Retinal pigment epithelial cell (primary cell): ENCODE data around the gene CTTNBP2.
A peak's percentile ranks its signal among the peaks of the same experiment; 100 is the strongest.

ENCODE experiments used
- DNase-seq: peaks from one replicate; pipeline ENCODE4 v3.0.0-alpha.2; 2010; ENCODE audit warnings: low read depth
- H3K4me3 ChIP-seq: 2 replicates; pipeline ENCODE4 v1.5.1; 2011; ENCODE audit warnings: mild to moderate bottlenecking, low read length, control low read depth, moderate library complexity
- TF ChIP-seq, protein P1 (sequence below): conservative IDR thresholded peaks from 2 replicates; pipeline ENCODE4 v1.5.1; 2011; ENCODE audit warnings: low read depth, low read length, control low read depth, inconsistent platforms

Gene CTTNBP2

DNA sequence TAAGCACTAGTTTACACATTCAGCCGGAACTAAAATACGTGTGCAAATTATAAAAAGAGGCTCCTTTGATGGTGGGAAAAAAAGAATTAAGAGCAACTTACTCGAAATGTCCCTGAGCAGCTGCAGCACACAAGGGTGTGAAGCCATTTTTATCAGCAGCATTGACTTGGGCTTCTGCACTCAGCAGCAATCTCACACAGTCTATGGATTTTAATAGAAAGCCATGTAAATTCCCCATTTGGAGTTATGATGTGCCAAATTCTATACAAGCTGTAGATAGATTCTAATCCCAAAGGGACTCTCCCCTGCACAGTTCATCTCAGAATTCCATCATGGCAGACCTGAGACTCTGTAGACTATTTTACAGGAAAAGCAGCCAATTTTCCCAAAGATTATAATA is 90.5 kb downstream of the CTTNBP2 start:
- DNase-seq, result no peak
- H3K4me3 ChIP-seq, result no peak overlapping the region
- TF ChIP-seq, protein P1, sequence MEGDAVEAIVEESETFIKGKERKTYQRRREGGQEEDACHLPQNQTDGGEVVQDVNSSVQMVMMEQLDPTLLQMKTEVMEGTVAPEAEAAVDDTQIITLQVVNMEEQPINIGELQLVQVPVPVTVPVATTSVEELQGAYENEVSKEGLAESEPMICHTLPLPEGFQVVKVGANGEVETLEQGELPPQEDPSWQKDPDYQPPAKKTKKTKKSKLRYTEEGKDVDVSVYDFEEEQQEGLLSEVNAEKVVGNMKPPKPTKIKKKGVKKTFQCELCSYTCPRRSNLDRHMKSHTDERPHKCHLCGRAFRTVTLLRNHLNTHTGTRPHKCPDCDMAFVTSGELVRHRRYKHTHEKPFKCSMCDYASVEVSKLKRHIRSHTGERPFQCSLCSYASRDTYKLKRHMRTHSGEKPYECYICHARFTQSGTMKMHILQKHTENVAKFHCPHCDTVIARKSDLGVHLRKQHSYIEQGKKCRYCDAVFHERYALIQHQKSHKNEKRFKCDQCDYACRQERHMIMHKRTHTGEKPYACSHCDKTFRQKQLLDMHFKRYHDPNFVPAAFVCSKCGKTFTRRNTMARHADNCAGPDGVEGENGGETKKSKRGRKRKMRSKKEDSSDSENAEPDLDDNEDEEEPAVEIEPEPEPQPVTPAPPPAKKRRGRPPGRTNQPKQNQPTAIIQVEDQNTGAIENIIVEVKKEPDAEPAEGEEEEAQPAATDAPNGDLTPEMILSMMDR, result no peak

DNA sequence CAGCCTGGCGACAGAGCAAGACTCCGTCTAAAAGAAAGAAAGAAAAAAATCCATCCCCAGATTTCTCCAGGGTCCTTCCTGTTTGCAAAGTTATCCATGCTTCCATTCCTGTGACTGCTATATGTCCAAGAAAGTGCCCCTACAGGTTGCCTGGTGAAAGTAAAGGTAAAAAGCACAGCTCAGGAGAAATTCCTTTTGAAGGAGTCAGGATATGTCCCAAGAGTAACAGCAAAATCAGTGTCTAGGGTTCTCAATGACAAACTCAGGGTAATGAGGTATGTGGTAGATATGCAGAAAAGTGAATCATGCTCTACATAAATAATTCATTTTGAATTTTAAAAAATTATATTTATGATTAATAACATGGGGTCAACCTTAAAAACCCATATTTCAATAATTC is 91.5 kb downstream of the CTTNBP2 start:
- TF ChIP-seq, protein P1, result no peak
- H3K4me3 ChIP-seq, result no peak overlapping the region
- DNase-seq, result no peak

DNA sequence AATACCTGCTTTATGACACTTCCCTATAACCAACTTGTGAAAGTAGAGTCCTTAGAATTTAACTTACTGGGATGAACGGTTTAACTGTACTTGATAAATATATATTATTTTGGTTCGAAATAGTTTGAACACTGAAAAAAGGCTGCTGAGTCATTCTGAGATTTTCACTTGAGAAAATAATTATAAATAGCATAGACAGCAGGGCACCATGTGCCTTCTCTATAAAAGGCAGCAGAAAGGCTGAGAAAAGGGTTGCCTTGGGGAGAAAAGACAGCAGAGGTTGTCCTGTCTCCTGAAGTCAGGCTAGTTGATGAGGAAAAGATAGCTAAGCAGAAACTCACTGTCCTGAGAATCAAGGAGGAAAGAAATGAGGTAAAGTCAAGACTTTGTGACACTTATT is 92.4 kb downstream of the CTTNBP2 start:
- TF ChIP-seq, protein P1, result no peak
- DNase-seq, result peak; percentile 10
- no peak overlapping the region for H3K4me3 ChIP-seq

DNA sequence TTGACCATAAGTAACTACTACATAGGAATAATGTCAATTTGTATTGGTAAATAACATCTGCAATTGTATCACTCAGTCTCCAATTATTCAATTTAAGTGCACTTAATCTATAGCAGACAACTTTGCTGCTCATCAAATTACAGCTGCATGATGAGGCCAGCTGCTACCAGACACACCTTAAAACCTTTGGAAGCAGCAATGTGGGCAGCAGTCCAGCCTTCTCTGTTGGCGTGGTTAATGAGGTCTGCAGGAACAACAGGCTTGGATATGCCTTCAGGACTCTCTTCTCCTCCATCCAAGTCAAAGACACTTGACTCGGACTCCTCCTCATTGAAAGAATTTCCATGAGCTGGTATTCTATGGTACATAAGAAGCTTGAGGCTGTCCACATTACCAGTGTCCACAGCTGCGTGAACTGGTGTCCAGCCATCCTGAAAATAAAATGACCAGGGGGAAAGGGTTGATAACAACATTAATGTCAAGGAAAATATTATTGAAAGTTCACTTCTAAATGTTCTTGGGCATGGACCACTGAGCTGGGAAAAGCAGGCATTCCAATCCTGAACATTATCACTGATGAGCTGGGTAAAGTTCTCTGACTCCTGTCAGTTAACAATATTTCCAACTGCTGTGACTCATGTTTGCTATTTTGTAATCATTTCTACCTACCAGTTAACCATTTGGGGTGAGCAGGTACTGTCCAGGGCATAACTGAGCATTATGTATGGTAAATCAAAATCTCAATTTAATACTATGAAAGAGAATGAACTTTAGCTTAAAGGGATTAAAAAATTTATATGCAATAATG is 95.7 kb downstream of the CTTNBP2 start:
- DNase-seq, result no peak
- TF ChIP-seq, protein P1, result no peak
- no peak overlapping the region for H3K4me3 ChIP-seq

DNA sequence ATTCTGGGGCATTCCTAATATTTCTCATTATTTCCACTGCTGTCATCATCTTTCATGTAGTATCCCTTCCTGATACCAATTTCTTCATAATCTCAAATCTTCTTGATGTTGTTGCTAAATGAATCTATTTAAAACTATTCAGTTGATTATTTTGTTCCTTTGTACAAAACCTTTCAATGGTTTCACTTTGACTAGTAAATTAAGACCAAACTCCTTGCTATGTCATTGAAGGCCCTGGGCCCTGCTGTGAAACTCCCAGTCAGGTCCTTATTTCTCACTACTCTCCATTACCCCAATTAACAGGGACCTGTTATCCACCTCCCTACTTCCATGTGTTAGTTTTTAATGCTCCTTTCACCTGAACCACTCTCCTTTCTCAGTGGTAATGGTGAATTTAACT is 97.0 kb downstream of the CTTNBP2 start:
- no peak for DNase-seq
- H3K4me3 ChIP-seq, result no peak overlapping the region
- TF ChIP-seq, protein P1, result no peak

DNA sequence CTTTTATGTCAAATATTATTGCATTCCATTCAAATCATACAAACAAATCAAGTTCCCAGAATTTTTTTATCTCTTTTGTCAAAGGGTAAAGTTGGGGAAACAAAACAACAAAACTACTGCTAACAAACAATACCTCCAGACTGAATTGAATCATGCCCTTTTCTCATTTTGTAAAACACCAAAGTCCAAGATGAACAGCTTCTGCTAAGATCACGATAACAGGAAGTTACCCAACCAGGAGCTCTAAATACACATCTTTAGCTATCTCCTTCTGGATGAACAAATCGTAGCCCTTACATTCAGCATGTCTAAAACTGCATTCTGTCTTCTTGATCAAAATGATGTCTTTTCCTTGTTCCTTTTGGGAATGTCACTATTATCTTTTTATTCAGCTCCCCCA is 97.4 kb downstream of the CTTNBP2 start:
- H3K4me3 ChIP-seq, result no peak overlapping the region
- DNase-seq, result no peak
- TF ChIP-seq, protein P1, result no peak

DNA sequence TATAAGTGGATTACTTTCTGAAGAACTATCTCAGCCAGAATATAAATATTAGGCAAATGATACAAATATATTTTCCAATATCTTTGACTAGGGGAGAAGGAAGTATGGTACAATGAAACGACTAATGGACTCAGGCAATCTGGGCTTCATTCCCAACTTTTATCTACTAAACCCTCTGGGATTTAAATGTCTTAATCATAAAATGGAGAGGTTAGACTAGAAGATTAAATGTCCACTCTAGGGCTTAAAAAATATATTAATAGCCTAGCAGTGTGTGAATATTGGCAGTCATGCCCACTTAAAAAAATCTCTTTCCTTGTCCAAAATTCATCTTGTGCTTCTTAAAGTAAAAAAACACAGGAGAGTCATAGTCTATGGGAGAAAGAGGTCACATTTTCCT is 98.3 kb downstream of the CTTNBP2 start:
- TF ChIP-seq, protein P1, result no peak
- DNase-seq, result peak; percentile 30

More for the DNA sequence above, 98.3 kb downstream of the CTTNBP2 start:
- H3K4me3 ChIP-seq, result no peak overlapping the region
